ENCODE results near the gene ZBTB8OS. TPM values are rescaled to one million over a fixed set of nuclear protein-coding genes. Genes with fewer than 3 reads are reported as not detected.

ZBTB8OS gene
- 13.4 TPM for total RNA-seq

GRCh38 chr1:32650248-32650751 lies at the start of gene ZBTB8OS:
Gene ZBTB8OS (minus strand): TSS chr1:32650550. CDS start chr1:32650529, 21 bp downstream.

GRCh38 chr1:32650752-32651460 lies 556 bp upstream of the ZBTB8OS start, which contains the start of gene RBBP4:
Gene RBBP4 (plus strand): TSS chr1:32651208. CDS start chr1:32651307, 99 bp downstream.

Small RNA genes within 50 kb of the gene (small RNA-seq; reads per million reads assigned to genes)
- gene RF00019 (ENCODE audit: low replicate concordance): not detected

Other genes starting within 250 kb of the ZBTB8OS start
- gene ZBTB8B, start 185.5 kb downstream of the ZBTB8OS start, total RNA-seq: 0.64 TPM
- 13.9 TPM for gene ZBTB8A, start 111.1 kb downstream of the ZBTB8OS start, total RNA-seq
- gene RBBP4, start 658 bp upstream of the ZBTB8OS start, total RNA-seq: 189 TPM
- gene SYNC, start 52.2 kb upstream of the ZBTB8OS start, total RNA-seq: 9.3 TPM
- 32.3 TPM for gene YARS1, start 166.8 kb upstream of the ZBTB8OS start, total RNA-seq
- 33.9 TPM for gene S100PBP, start 167.1 kb upstream of the ZBTB8OS start, total RNA-seq
- 55.6 TPM for gene FNDC5, start 220.4 kb upstream of the ZBTB8OS start, total RNA-seq
- gene HPCA, start 235.9 kb upstream of the ZBTB8OS start, total RNA-seq: 0.58 TPM